A673 (cell line): ENCODE results near the gene FOXP2. TPM values are rescaled to one million over a fixed set of nuclear protein-coding genes. Genes with fewer than 3 reads are reported as not detected.

Experiments used
- BruUV-seq: library from RNA; stranded (reverse); fragments of 400-500 nt; replicated peaks from 2 replicates; lab custom pipeline; 2021; lab: Mats Ljungman, UMichigan
- CTCF ChIA-PET: fragments of 300-600 bp; sonication (Branson Sonifier 250); formaldehyde crosslinking; loops from one replicate; lab custom pipeline; 2022; ENCODE audit warnings: antibody characterized with exemption; lab: Charles Lee
- POLR2A ChIA-PET: fragments of 300-600 bp; sonication (Branson Sonifier 250); formaldehyde crosslinking; loops from one replicate; lab custom pipeline; 2022; ENCODE audit warnings: antibody characterized with exemption; ENCODE audit not compliant: low non-redundant PET; lab: Charles Lee
- DNase-seq: peaks from one replicate; pipeline ENCODE4 v3.0.0-alpha.2; 2015; ENCODE audit warnings: low spot score
- H3K27ac ChIP-seq: fragments of 200-600 bp; sonication (generic); 2 replicates; pipeline ENCODE4 v1.5.1; 2016; ENCODE audit warnings: mixed run types, low read depth, mild to moderate bottlenecking, mixed read lengths, antibody characterized with exemption, low read length; ENCODE audit not compliant: poor library complexity, severe bottlenecking
- H3K27me3 ChIP-seq: fragments of 200-600 bp; sonication (generic); replicated peaks from 2 replicates; pipeline ENCODE4 v1.6.1; 2017; ENCODE audit warnings: mixed run types, low read depth, mild to moderate bottlenecking, mixed read lengths, antibody characterized with exemption, low read length; ENCODE audit not compliant: insufficient read depth, poor library complexity
- H3K36me3 ChIP-seq: fragments of 200-600 bp; sonication (generic); 2 replicates; pipeline ENCODE4 v1.6.1; 2016; ENCODE audit warnings: mixed run types, mild to moderate bottlenecking, mixed read lengths, antibody characterized with exemption, low read length; ENCODE audit not compliant: insufficient read depth, poor library complexity, severe bottlenecking
- H3K4me1 ChIP-seq: fragments of 200-600 bp; sonication (generic); 2 replicates; pipeline ENCODE4 v1.6.1; 2017; ENCODE audit warnings: mixed run types, mild to moderate bottlenecking, mixed read lengths, antibody characterized with exemption, low read length; ENCODE audit not compliant: insufficient read depth, poor library complexity, severe bottlenecking
- H3K4me3 ChIP-seq: fragments of 200-600 bp; sonication (generic); 2 replicates; pipeline ENCODE4 v1.5.1; 2016; ENCODE audit warnings: low read depth, mixed run types, mild to moderate bottlenecking, mixed read lengths, low read length; ENCODE audit not compliant: poor library complexity, severe bottlenecking
- H3K9me3 ChIP-seq: fragments of 200-600 bp; sonication (generic); 2 replicates; pipeline ENCODE4 v1.6.1; 2016; ENCODE audit warnings: mixed run types, low read depth, mild to moderate bottlenecking, mixed read lengths, antibody characterized with exemption, low read length; ENCODE audit not compliant: poor library complexity, severe bottlenecking
- EZH2 ChIP-seq: fragments of 200-600 bp; sonication (generic); IDR thresholded peaks from 2 replicates; pipeline ENCODE4 v1.6.1; 2017; ENCODE audit warnings: borderline replicate concordance, low read depth, mild to moderate bottlenecking, mixed read lengths, antibody characterized with exemption, low read length; ENCODE audit not compliant: poor library complexity, severe bottlenecking
- intact Hi-C: fragments of 100-400 bp; cut with micrococcal nuclease; formaldehyde crosslinking; loops from one replicate; pipeline ENCODE4 v1.10.0; 2022; ENCODE audit not compliant: unreplicated experiment
- total RNA-seq: library from RNA; stranded (reverse); gene quantifications from 2 replicates; pipeline ENCODE4 v1.2.3, GENCODE V29; 2021
- TF ChIP-seq, protein P1 (sequence below): fragments of 300-800, 200-600 bp; sonication (generic); conservative IDR thresholded peaks from 2 replicates; pipeline ENCODE4 v1.5.1; 2017; ENCODE audit warnings: low read depth, mild to moderate bottlenecking, antibody characterized with exemption, low read length, moderate library complexity, mixed read lengths

The FOXP2 gene
- total RNA-seq, 1 experiment from 2014 or later: not detected

DNA sequence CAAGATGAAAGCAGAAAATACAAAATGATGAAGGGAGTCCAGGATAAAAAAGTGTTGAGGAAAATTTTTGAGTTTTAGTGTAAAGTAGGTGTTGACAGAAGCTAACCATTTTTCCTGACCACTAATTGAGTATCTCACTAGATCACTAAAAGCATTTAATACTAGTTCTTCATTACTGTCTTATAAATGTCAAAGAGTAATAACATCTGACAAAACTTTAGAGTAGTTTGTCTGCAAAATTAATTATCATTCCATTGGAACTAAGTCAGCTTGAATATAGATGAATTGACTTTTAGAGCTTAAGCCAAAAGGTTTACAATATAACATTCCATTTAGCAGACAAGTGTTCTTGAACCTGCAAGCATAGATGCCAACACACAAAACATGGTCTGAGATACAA, 232.9 kb downstream of the FOXP2 start:
- Histone ChIP-seq H3K4me1 (no peaks in the 10 kb centered on the region), H3K9me3 (no peaks in the 10 kb centered on the region), H3K27me3 (peaks cover 17% of the 10 kb centered on the region), H3K27ac (no peak overlapping the region), H3K36me3 (no peaks in the 10 kb centered on the region), H3K4me3 (no peak overlapping the region)
- no TSS peak for BruUV-seq
- TF ChIP-seq, protein P1, sequence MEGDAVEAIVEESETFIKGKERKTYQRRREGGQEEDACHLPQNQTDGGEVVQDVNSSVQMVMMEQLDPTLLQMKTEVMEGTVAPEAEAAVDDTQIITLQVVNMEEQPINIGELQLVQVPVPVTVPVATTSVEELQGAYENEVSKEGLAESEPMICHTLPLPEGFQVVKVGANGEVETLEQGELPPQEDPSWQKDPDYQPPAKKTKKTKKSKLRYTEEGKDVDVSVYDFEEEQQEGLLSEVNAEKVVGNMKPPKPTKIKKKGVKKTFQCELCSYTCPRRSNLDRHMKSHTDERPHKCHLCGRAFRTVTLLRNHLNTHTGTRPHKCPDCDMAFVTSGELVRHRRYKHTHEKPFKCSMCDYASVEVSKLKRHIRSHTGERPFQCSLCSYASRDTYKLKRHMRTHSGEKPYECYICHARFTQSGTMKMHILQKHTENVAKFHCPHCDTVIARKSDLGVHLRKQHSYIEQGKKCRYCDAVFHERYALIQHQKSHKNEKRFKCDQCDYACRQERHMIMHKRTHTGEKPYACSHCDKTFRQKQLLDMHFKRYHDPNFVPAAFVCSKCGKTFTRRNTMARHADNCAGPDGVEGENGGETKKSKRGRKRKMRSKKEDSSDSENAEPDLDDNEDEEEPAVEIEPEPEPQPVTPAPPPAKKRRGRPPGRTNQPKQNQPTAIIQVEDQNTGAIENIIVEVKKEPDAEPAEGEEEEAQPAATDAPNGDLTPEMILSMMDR: no peak
- no peak for TF ChIP-seq EZH2
- ChIA-PET CTCF (no interaction called here), POLR2A (no interaction called here)
- intact Hi-C loops: no loop called here
- no peak for DNase-seq

- no peaks in the 10 kb centered on the region for H3K36me3 ChIP-seq
- no peak overlapping the region for H3K4me3 ChIP-seq
- CTCF ChIA-PET: no interaction called here
- TF ChIP-seq, protein P1: no peak
- TF ChIP-seq EZH2: no peak
- no peak overlapping the region for H3K27ac ChIP-seq
- no peaks in the 10 kb centered on the region for H3K4me1 ChIP-seq
- intact Hi-C loops: no loop called here
- no TSS peak for BruUV-seq
- DNase-seq: no peak
- H3K9me3 ChIP-seq: no peaks in the 10 kb centered on the region
- peaks cover 17% of the 10 kb centered on the region for H3K27me3 ChIP-seq
- POLR2A ChIA-PET: no interaction called here
These were observed 233.5 kb downstream of the FOXP2 start for GRCh38 chr7:114648117-114648516.

DNA sequence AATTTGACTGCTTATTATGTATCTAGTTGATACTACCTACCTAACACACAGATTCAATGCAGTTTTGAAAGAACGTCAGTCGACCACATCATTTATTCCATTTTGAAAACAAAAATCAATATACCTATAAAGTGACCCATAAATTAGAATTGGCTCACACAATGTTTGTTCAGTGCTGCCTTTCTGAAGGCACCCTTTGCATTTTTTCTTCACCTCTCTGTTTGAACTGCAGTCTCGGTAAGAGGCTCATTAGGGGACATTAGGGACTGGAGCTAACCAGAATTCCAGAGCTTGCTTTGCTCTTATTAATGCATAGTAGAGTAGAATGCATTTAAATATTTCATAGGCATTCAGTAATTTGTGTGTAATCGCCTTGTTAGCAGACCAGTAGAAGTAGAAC, 234.1 kb downstream of the FOXP2 start:
- CTCF ChIA-PET: no interaction called here
- no peaks in the 10 kb centered on the region for H3K36me3 ChIP-seq
- no peaks in the 10 kb centered on the region for H3K4me1 ChIP-seq
- no TSS peak for BruUV-seq
- DNase-seq: no peak
- no peak overlapping the region for H3K27ac ChIP-seq
- POLR2A ChIA-PET: no interaction called here
- peaks cover 17% of the 10 kb centered on the region for H3K27me3 ChIP-seq
- no peaks in the 10 kb centered on the region for H3K9me3 ChIP-seq
- intact Hi-C loops: no loop called here
- H3K4me3 ChIP-seq: no peak overlapping the region
- TF ChIP-seq, protein P1: no peak
- TF ChIP-seq EZH2: no peak
